AG09309 (cell line): Measurements from ENCODE around the gene HMBS.
"Not testable (repeated sequence)": the region's sequence is repeated elsewhere in the genome, so short reads cannot be mapped to it uniquely, and the experiment has no call there.

Experiments
- DNase-seq: peaks from one replicate; pipeline ENCODE4 v3.0.0-alpha.2; 2010; ENCODE audit warnings: low read depth
- H3K4me3 ChIP-seq: 2 replicates; pipeline ENCODE4 v1.5.1; 2011; ENCODE audit warnings: mild to moderate bottlenecking, low read depth, low read length, moderate library complexity; ENCODE audit not compliant: control insufficient read depth
- CTCF ChIP-seq: IDR thresholded peaks from 2 replicates; pipeline ENCODE4 v1.5.1; 2011; ENCODE audit warnings: mild to moderate bottlenecking, low read depth, low read length, inconsistent platforms; ENCODE audit not compliant: insufficient read depth, control insufficient read depth; ENCODE audit errors: missing control alignments

Gene HMBS

GRCh38 chr11:119121008-119121810 lies 36.5 kb downstream of the HMBS start, which contains the start of gene HINFP:
Gene HINFP, plus strand, starts transcription at chr11:119121580. Its CDS starts 5,365 bp downstream, at chr11:119126945.
- no peak for TF ChIP-seq CTCF
- peak; percentile 92 for DNase-seq
- peak within 1 kb of the TSS; percentile 96 for H3K4me3 ChIP-seq

GRCh38 chr11:119121811-119122124 lies 37.1 kb downstream of the HMBS start:
- DNase-seq, result no peak
- peak overlapping the region; percentile 96 for H3K4me3 ChIP-seq
- no peak for TF ChIP-seq CTCF

GRCh38 chr11:119125821-119126220 lies 41.1 kb downstream of the HMBS start:
- TF ChIP-seq CTCF, result no peak
- DNase-seq, result no peak
- no peak overlapping the region for H3K4me3 ChIP-seq

GRCh38 chr11:119126675-119127268 lies 42.1 kb downstream of the HMBS start:
- TF ChIP-seq CTCF, result no peak
- no peak overlapping the region for H3K4me3 ChIP-seq
- no peak for DNase-seq

GRCh38 chr11:119130662-119131061 lies 46.0 kb downstream of the HMBS start:
- no peak for DNase-seq
- no peak for TF ChIP-seq CTCF
- H3K4me3 ChIP-seq, result no peak overlapping the region

GRCh38 chr11:119134389-119134978 lies 49.8 kb downstream of the HMBS start:
- peak; percentile 63 for TF ChIP-seq CTCF
- no peak overlapping the region for H3K4me3 ChIP-seq
- no peak for DNase-seq

GRCh38 chr11:119139276-119139675 lies 54.6 kb downstream of the HMBS start:
- DNase-seq, H3K4me3 ChIP-seq: not testable (repeated sequence)
